Ascending aorta (tissue), 2 donors: Measurements from ENCODE around the gene TECTA. TPM values are rescaled to one million over a fixed set of nuclear protein-coding genes. Genes with fewer than 3 reads are reported as not detected.

Source experiments
- DNase-seq, 2 donors: peaks; one replicate each; pipeline ENCODE4 v3.0.0-alpha.2; 2019; ENCODE audit warnings: low spot score in 2 of 2
- H3K27ac ChIP-seq, 2 donors: fragments of 200-600 bp; sonication (generic); one replicate each; pipeline ENCODE4 v1.5.1; 2016 to 2017; ENCODE audit warnings: mild to moderate bottlenecking in 1 of 2
- H3K27me3 ChIP-seq: fragments of 200-600 bp; sonication (generic); one replicate; pipeline ENCODE4 v1.5.1; 2017
- H3K36me3 ChIP-seq, 2 donors: fragments of 200-600 bp; sonication (generic); one replicate each; pipeline ENCODE4 v1.5.1; 2016
- H3K4me1 ChIP-seq, 2 donors: fragments of 200-600 bp; sonication (generic); one replicate each; pipeline ENCODE4 v1.5.1; 2016 to 2017; ENCODE audit warnings: mild to moderate bottlenecking in 1 of 2
- H3K4me3 ChIP-seq, 2 donors: fragments of 200-600 bp; sonication (generic); one replicate each; pipeline ENCODE4 v1.5.1; 2016 to 2017; ENCODE audit warnings: mild to moderate bottlenecking in 1 of 2
- H3K9me3 ChIP-seq, 2 donors: fragments of 200-600 bp; sonication (generic); one replicate each; pipeline ENCODE4 v1.5.1; 2016
- intact Hi-C: fragments of 100-400 bp; cut with DNase I; formaldehyde crosslinking; loops from one replicate; pipeline ENCODE4 v1.15.1; 2023
- total RNA-seq: library from RNA; depleted of rRNA; stranded (reverse); fragments of >200 nt; gene quantifications from one replicate; pipeline ENCODE4 v1.1.0, GENCODE V29; 2016
- TF ChIP-seq, protein P1 (sequence below), 3 experiments: fragments of 200-600 bp in 2 of 3; fragments of 450-650 bp in 1 of 3; sonication (generic) in 2 of 3; IDR thresholded peaks; one replicate each; pipeline ENCODE4 v1.5.1; 2016 to 2019; ENCODE audit warnings: antibody characterized with exemption in 3 of 3, mild to moderate bottlenecking in 1 of 3, moderate library complexity in 1 of 3

Gene TECTA
- total RNA-seq, 1 donor from 2014 or later: not detected

DNA sequence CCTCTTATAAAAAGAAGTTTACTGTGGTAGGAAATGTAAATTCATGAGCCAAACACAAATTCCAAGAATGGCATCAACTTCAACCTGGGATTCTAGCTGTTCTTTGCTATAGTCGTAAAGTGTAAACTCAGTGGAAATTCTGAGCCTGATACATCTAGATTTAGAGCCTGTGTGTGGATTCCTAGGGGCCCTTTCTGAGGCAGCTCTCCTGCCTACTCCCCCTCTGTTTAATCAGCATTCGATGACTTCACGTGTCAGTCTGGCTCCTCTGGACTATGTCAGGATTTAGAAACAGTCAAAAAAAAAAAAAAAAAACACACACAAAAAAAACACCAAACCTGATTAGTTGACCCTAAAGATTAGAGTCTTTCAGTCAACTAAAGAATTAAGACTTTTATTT, 98.5 kb downstream of the TECTA start:
- Histone ChIP-seq H3K4me3 (no peak overlapping the region), H3K9me3 (no peaks in the 10 kb centered on the region), H3K27me3 (no peaks in the 10 kb centered on the region), H3K27ac (no peak overlapping the region), H3K4me1 (no peaks in the 10 kb centered on the region), H3K36me3 (no peaks in the 10 kb centered on the region)
- no peak for DNase-seq
- TF ChIP-seq, protein P1, sequence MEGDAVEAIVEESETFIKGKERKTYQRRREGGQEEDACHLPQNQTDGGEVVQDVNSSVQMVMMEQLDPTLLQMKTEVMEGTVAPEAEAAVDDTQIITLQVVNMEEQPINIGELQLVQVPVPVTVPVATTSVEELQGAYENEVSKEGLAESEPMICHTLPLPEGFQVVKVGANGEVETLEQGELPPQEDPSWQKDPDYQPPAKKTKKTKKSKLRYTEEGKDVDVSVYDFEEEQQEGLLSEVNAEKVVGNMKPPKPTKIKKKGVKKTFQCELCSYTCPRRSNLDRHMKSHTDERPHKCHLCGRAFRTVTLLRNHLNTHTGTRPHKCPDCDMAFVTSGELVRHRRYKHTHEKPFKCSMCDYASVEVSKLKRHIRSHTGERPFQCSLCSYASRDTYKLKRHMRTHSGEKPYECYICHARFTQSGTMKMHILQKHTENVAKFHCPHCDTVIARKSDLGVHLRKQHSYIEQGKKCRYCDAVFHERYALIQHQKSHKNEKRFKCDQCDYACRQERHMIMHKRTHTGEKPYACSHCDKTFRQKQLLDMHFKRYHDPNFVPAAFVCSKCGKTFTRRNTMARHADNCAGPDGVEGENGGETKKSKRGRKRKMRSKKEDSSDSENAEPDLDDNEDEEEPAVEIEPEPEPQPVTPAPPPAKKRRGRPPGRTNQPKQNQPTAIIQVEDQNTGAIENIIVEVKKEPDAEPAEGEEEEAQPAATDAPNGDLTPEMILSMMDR (IDR thresholded peaks at IDR 0.05): no peak
- intact Hi-C loops: loop anchor here (5.0 kb wide), 1 partner anchor 687 kb away; the partner anchor contains the start of gene GRIK4

DNA sequence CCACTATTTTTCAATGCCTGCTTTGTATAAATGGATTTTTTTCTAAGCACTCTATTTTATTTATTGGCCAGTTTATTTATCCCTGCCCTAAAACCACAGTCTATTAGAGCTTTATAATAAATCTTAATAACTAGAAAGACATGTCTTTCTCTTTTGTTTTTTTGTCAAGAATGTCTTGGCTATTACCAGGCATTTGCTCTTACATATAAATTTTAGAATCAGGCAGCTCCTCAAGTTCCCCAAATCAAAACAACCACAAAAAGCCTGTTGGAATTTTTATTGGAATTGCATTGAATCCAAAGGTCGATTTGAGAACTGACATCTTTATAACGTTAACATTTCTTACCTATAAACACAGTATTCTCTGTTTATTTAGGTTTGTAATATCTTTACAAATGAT, 105.8 kb downstream of the TECTA start:
- Histone ChIP-seq H3K9me3 (no peaks in the 10 kb centered on the region), H3K36me3 (no peaks in the 10 kb centered on the region), H3K27me3 (no peaks in the 10 kb centered on the region), H3K4me1 (no peaks in the 10 kb centered on the region), H3K4me3 (no peak overlapping the region), H3K27ac (no peak overlapping the region)
- intact Hi-C loops: no loop called here
- no peak for DNase-seq
- TF ChIP-seq, protein P1 (IDR thresholded peaks at IDR 0.05): no peak

DNA sequence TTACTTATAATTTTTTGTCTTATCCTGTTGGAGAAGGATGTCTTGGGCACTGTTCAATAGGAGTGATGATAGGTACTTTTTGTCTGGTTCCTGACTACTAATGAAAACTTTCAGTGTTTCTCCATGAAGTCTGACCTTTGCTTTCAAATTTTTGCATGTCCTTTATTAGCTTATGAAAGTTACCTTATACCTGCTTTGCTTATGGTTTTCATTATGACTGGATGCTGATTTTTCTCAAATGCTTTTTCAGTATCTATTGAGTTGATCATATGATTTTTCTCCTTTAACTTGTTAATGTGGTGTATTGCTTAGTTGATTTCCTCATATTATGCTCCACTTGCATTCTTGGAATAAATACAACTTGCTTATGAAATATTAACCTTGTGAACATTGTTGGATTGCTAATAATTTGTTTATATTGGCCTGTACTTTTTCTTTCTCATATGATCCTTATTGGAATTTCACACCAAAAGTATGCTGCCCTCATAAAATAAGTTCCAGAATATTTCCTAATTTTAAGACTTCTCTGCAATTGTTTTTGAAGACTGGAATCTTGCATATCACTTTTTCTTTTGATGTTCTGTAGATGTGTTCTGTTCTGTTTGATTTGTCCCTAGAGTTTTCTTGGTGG, 106.6 kb downstream of the TECTA start:
- TF ChIP-seq, protein P1 (IDR thresholded peaks at IDR 0.05): no peak
- no peak overlapping the region for H3K27ac ChIP-seq
- H3K9me3 ChIP-seq: no peaks in the 10 kb centered on the region
- H3K27me3 ChIP-seq: no peaks in the 10 kb centered on the region
- intact Hi-C loops: no loop called here
- DNase-seq: no peak
- H3K36me3 ChIP-seq: no peaks in the 10 kb centered on the region
- no peaks in the 10 kb centered on the region for H3K4me1 ChIP-seq
- no peak overlapping the region for H3K4me3 ChIP-seq

DNA sequence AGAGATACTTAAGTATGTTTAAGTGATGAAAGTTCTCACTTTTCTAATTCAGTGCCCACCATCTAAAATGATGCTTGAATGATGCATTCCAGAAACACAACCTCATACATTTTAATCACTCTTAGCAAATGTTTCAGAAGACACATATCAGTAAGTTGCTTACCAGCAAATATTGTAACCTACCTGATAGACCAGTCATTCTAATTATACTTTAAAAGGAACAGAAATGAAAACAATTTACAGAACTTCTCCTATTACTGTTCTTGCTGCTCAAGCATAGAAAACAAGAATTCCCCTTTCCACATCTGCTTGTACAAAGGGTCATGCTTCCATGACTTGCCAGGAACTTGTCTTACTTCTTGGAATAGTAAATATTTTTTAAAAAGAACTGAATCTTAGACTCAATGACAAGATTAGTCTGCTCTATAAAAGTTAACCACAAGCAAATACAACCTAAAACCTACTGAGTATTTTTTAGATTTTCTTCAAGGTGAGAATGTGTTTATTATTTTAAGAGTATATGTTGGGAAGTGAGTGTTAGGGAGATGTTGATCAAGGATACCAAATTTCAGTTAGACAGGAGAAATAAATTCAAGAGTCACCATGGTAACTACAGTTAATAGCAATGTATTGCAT, 109.5 kb downstream of the TECTA start:
- Histone ChIP-seq H3K27ac (no peak overlapping the region), H3K36me3 (no peaks in the 10 kb centered on the region), H3K4me3 (no peak overlapping the region), H3K27me3 (no peaks in the 10 kb centered on the region), H3K9me3 (no peaks in the 10 kb centered on the region), H3K4me1 (no peaks in the 10 kb centered on the region)
- intact Hi-C loops: no loop called here
- no peak for DNase-seq
- TF ChIP-seq, protein P1 (IDR thresholded peaks at IDR 0.05): no peak

DNA sequence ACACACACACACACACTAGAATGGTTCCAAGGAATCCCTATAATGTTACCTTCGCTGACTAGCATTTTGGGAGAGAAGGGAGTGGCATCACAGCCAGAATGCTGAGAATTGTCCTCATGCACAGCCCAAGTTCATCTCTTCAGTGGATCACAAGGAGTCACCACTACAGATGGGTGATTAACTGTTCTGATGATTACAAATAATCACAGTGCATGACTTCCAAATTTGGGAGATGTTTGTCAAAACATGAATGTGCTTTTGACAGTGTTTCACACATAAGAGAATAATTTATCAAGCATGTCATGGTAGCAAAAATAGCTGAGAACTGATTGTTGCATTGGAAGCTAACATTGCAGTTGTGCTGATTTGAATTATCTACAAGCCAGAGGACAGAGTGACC, 110.6 kb downstream of the TECTA start:
- intact Hi-C loops: no loop called here
- TF ChIP-seq, protein P1 (IDR thresholded peaks at IDR 0.05): no peak
- H3K36me3 ChIP-seq: no peaks in the 10 kb centered on the region
- DNase-seq: no peak
- no peaks in the 10 kb centered on the region for H3K9me3 ChIP-seq
- H3K4me3 ChIP-seq: no peak overlapping the region
- no peak overlapping the region for H3K27ac ChIP-seq
- H3K27me3 ChIP-seq: no peaks in the 10 kb centered on the region
- no peaks in the 10 kb centered on the region for H3K4me1 ChIP-seq
